ENCODE data around the gene CXCL16. TPM values are rescaled to one million over a fixed set of nuclear protein-coding genes. Genes with fewer than 3 reads are reported as not detected.
A peak's percentile ranks its signal among the peaks of the same experiment; 100 is the strongest.

Gene CXCL16
- total and polyA plus RNA-seq, 2 donors: 3.3 to 32.9 TPM

GRCh38 chr17:4742629-4743028 is 2.9 kb upstream of the CXCL16 start:
- H3K4me1 ChIP-seq (ENCODE audit: control insufficient read depth in 2 of 2, insufficient read depth in 2 of 2, low read length in 2 of 2): peaks cover 15 to 27% of the 10 kb centered on the region in 2 donors

GRCh38 chr17:4742133-4742532 is 2.4 kb upstream of the CXCL16 start:
- Histone ChIP-seq H3K4me3 (ENCODE audit: low read length in 2 of 2) (no peak overlapping the region), H3K9me3 (ENCODE audit: control insufficient read depth in 2 of 2, insufficient read depth in 1 of 2, low read length in 1 of 2) (peaks cover 0 to 17% of the 10 kb centered on the region in 2 donors), H3K4me1 (ENCODE audit: control insufficient read depth in 2 of 2, insufficient read depth in 2 of 2, low read length in 2 of 2) (peaks cover 15 to 27% of the 10 kb centered on the region in 2 donors), H3K27ac (ENCODE audit: low read depth in 1 of 2, low read length in 1 of 2) (no peak overlapping the region), H3K27me3 (ENCODE audit: control insufficient read depth in 2 of 2, insufficient read depth in 1 of 2, low read length in 1 of 2) (peaks cover 51 to 98% of the 10 kb centered on the region in 2 donors), H3K36me3 (ENCODE audit: control insufficient read depth in 2 of 2, insufficient read depth in 2 of 2, low read length in 1 of 2) (no peaks in the 10 kb centered on the region)
- 97% methylated on average over 9 of the region's 9 CpGs for WGBS
- DNase-seq (ENCODE audit: low read depth in 6 of 9, low spot score in 9 of 9): no peak

More at GRCh38 chr17:4742629-4743028, 2.9 kb upstream of the CXCL16 start:
- H3K27me3 ChIP-seq (ENCODE audit: control insufficient read depth in 2 of 2, insufficient read depth in 1 of 2, low read length in 1 of 2): peaks cover 51 to 97% of the 10 kb centered on the region in 2 donors
- no peak overlapping the region for H3K4me3 ChIP-seq (ENCODE audit: low read length in 2 of 2)
- no peak for DNase-seq (ENCODE audit: low read depth in 6 of 9, low spot score in 9 of 9)
- H3K9me3 ChIP-seq (ENCODE audit: control insufficient read depth in 2 of 2, insufficient read depth in 1 of 2, low read length in 1 of 2): peaks cover 0 to 17% of the 10 kb centered on the region in 2 donors
- 96% methylated on average over 10 of the region's 10 CpGs for whole genome bisulfite sequencing
- no peaks in the 10 kb centered on the region for H3K36me3 ChIP-seq (ENCODE audit: control insufficient read depth in 2 of 2, insufficient read depth in 2 of 2, low read length in 1 of 2)
- no peak overlapping the region for H3K27ac ChIP-seq (ENCODE audit: low read depth in 1 of 2, low read length in 1 of 2)

- Histone ChIP-seq H3K4me1 (ENCODE audit: control insufficient read depth in 2 of 2, insufficient read depth in 2 of 2, low read length in 2 of 2) (peaks cover 15 to 27% of the 10 kb centered on the region in 2 donors), H3K36me3 (ENCODE audit: control insufficient read depth in 2 of 2, insufficient read depth in 2 of 2, low read length in 1 of 2) (no peaks in the 10 kb centered on the region), H3K4me3 (ENCODE audit: low read length in 2 of 2) (no peak overlapping the region), H3K27ac (ENCODE audit: low read depth in 1 of 2, low read length in 1 of 2) (no peak overlapping the region), H3K9me3 (ENCODE audit: control insufficient read depth in 2 of 2, insufficient read depth in 1 of 2, low read length in 1 of 2) (peaks cover 0 to 17% of the 10 kb centered on the region in 2 donors), H3K27me3 (ENCODE audit: control insufficient read depth in 2 of 2, insufficient read depth in 1 of 2, low read length in 1 of 2) (peaks cover 51 to 100% of the 10 kb centered on the region in 2 donors)
- WGBS: 97% methylated on average over 8 of the region's 8 CpGs
- DNase-seq (ENCODE audit: low read depth in 6 of 9, low spot score in 9 of 9): no peak
Observed at GRCh38 chr17:4741544-4741943, 1.8 kb upstream of the CXCL16 start.

- 95% methylated on average over 8 of the region's 8 CpGs for WGBS
- H3K27ac ChIP-seq (ENCODE audit: low read depth in 1 of 2, low read length in 1 of 2): no peak overlapping the region
- no peaks in the 10 kb centered on the region for H3K36me3 ChIP-seq (ENCODE audit: control insufficient read depth in 2 of 2, insufficient read depth in 2 of 2, low read length in 1 of 2)
- no peak overlapping the region for H3K4me3 ChIP-seq (ENCODE audit: low read length in 2 of 2)
- peaks cover 48 to 99% of the 10 kb centered on the region in 2 donors for H3K27me3 ChIP-seq (ENCODE audit: control insufficient read depth in 2 of 2, insufficient read depth in 1 of 2, low read length in 1 of 2)
- no peak for DNase-seq (ENCODE audit: low read depth in 6 of 9, low spot score in 9 of 9)
- peaks cover 0 to 17% of the 10 kb centered on the region in 2 donors for H3K9me3 ChIP-seq (ENCODE audit: control insufficient read depth in 2 of 2, insufficient read depth in 1 of 2, low read length in 1 of 2)
- peaks cover 15 to 27% of the 10 kb centered on the region in 2 donors for H3K4me1 ChIP-seq (ENCODE audit: control insufficient read depth in 2 of 2, insufficient read depth in 2 of 2, low read length in 2 of 2)
Observed at GRCh38 chr17:4740584-4740983, 856 bp upstream of the CXCL16 start.

- Histone ChIP-seq H3K4me1 (ENCODE audit: control insufficient read depth in 2 of 2, insufficient read depth in 2 of 2, low read length in 2 of 2) (peaks cover 15 to 22% of the 10 kb centered on the region in 2 donors), H3K27me3 (ENCODE audit: control insufficient read depth in 2 of 2, insufficient read depth in 1 of 2, low read length in 1 of 2) (peaks cover 44 to 99% of the 10 kb centered on the region in 2 donors), H3K27ac (ENCODE audit: low read depth in 1 of 2, low read length in 1 of 2) (no peak overlapping the region), H3K4me3 (ENCODE audit: low read length in 2 of 2) (peak overlapping the region in 1 of 2 donors; percentile 68), H3K36me3 (ENCODE audit: control insufficient read depth in 2 of 2, insufficient read depth in 2 of 2, low read length in 1 of 2) (no peaks in the 10 kb centered on the region), H3K9me3 (ENCODE audit: control insufficient read depth in 2 of 2, insufficient read depth in 1 of 2, low read length in 1 of 2) (peaks cover 0 to 12% of the 10 kb centered on the region in 2 donors)
- WGBS: 19% methylated on average over 13 of the region's 13 CpGs
- no peak for DNase-seq (ENCODE audit: low read depth in 6 of 9, low spot score in 9 of 9)
Observed at GRCh38 chr17:4740025-4740351, 260 bp upstream of the CXCL16 start.

- no peaks in the 10 kb centered on the region for H3K36me3 ChIP-seq (ENCODE audit: control insufficient read depth in 2 of 2, insufficient read depth in 2 of 2, low read length in 1 of 2)
- 14% methylated on average over 41 of the region's 41 CpGs for WGBS
- peaks cover 31 to 86% of the 10 kb centered on the region in 2 donors for H3K27me3 ChIP-seq (ENCODE audit: control insufficient read depth in 2 of 2, insufficient read depth in 1 of 2, low read length in 1 of 2)
- peak in 1 of 9 donors; percentile 34 for DNase-seq (ENCODE audit: low read depth in 6 of 9, low spot score in 9 of 9)
- peaks cover 0 to 10% of the 10 kb centered on the region in 2 donors for H3K9me3 ChIP-seq (ENCODE audit: control insufficient read depth in 2 of 2, insufficient read depth in 1 of 2, low read length in 1 of 2)
- H3K27ac ChIP-seq (ENCODE audit: low read depth in 1 of 2, low read length in 1 of 2): no peak overlapping the region
- H3K4me1 ChIP-seq (ENCODE audit: control insufficient read depth in 2 of 2, insufficient read depth in 2 of 2, low read length in 2 of 2): peaks cover 15 to 22% of the 10 kb centered on the region in 2 donors
- peak overlapping the region; percentile 44 to 68 for H3K4me3 ChIP-seq (ENCODE audit: low read length in 2 of 2)
Observed at GRCh38 chr17:4738136-4739121, 1.3 kb downstream of the CXCL16 start.

- 72% methylated on average over 9 of the region's 9 CpGs for WGBS
- DNase-seq (ENCODE audit: low read depth in 6 of 9, low spot score in 9 of 9): no peak
- H3K27me3 ChIP-seq (ENCODE audit: control insufficient read depth in 2 of 2, insufficient read depth in 1 of 2, low read length in 1 of 2): peaks cover 27 to 63% of the 10 kb centered on the region in 2 donors
- peaks cover 0 to 7% of the 10 kb centered on the region in 2 donors for H3K9me3 ChIP-seq (ENCODE audit: control insufficient read depth in 2 of 2, insufficient read depth in 1 of 2, low read length in 1 of 2)
- H3K4me1 ChIP-seq (ENCODE audit: control insufficient read depth in 2 of 2, insufficient read depth in 2 of 2, low read length in 2 of 2): peaks cover 17 to 31% of the 10 kb centered on the region in 2 donors
- no peak overlapping the region for H3K27ac ChIP-seq (ENCODE audit: low read depth in 1 of 2, low read length in 1 of 2)
- peaks cover 0 to 3% of the 10 kb centered on the region in 2 donors for H3K36me3 ChIP-seq (ENCODE audit: control insufficient read depth in 2 of 2, insufficient read depth in 2 of 2, low read length in 1 of 2)
- H3K4me3 ChIP-seq (ENCODE audit: low read length in 2 of 2): no peak overlapping the region
Observed at GRCh38 chr17:4735876-4736651, 3.7 kb downstream of the CXCL16 start.

GRCh38 chr17:4734857-4735475 is 4.8 kb downstream of the CXCL16 start:
- 99% methylated on average over 8 of the region's 8 CpGs for WGBS
- no peak overlapping the region for H3K27ac ChIP-seq (ENCODE audit: low read depth in 1 of 2, low read length in 1 of 2)
- no peak for DNase-seq (ENCODE audit: low read depth in 6 of 9, low spot score in 9 of 9)

More at GRCh38 chr17:4734857-4735475, 4.8 kb downstream of the CXCL16 start:
- no peak overlapping the region for H3K4me3 ChIP-seq (ENCODE audit: low read length in 2 of 2)
- H3K36me3 ChIP-seq (ENCODE audit: control insufficient read depth in 2 of 2, insufficient read depth in 2 of 2, low read length in 1 of 2): peaks cover 0 to 3% of the 10 kb centered on the region in 2 donors
- H3K27me3 ChIP-seq (ENCODE audit: control insufficient read depth in 2 of 2, insufficient read depth in 1 of 2, low read length in 1 of 2): peaks cover 18 to 52% of the 10 kb centered on the region in 2 donors
- peaks cover 0 to 7% of the 10 kb centered on the region in 2 donors for H3K9me3 ChIP-seq (ENCODE audit: control insufficient read depth in 2 of 2, insufficient read depth in 1 of 2, low read length in 1 of 2)
- H3K4me1 ChIP-seq (ENCODE audit: control insufficient read depth in 2 of 2, insufficient read depth in 2 of 2, low read length in 2 of 2): peaks cover 20 to 34% of the 10 kb centered on the region in 2 donors
